Smooth muscle cell of the coronary artery (primary cell): ENCODE results near the gene GKAP1. TPM values are rescaled to one million over a fixed set of nuclear protein-coding genes. Genes with fewer than 3 reads are reported as not detected.

Source experiments
- total RNA-seq: library from RNA; depleted of rRNA; stranded (reverse); fragments of >200 nt; gene quantifications from 2 replicates; pipeline ENCODE4 v1.2.3, GENCODE V29; 2014; ENCODE audit warnings: low replicate concordance

The GKAP1 gene
- 0.23 and 0.35 TPM in 2 replicates for total RNA-seq

GRCh38 chr9:83817356-83818278, at the start of gene GKAP1:
GKAP1 (minus strand) TSS chr9:83817769; CDS start chr9:83806517, 11,252 bp downstream.

DNA sequence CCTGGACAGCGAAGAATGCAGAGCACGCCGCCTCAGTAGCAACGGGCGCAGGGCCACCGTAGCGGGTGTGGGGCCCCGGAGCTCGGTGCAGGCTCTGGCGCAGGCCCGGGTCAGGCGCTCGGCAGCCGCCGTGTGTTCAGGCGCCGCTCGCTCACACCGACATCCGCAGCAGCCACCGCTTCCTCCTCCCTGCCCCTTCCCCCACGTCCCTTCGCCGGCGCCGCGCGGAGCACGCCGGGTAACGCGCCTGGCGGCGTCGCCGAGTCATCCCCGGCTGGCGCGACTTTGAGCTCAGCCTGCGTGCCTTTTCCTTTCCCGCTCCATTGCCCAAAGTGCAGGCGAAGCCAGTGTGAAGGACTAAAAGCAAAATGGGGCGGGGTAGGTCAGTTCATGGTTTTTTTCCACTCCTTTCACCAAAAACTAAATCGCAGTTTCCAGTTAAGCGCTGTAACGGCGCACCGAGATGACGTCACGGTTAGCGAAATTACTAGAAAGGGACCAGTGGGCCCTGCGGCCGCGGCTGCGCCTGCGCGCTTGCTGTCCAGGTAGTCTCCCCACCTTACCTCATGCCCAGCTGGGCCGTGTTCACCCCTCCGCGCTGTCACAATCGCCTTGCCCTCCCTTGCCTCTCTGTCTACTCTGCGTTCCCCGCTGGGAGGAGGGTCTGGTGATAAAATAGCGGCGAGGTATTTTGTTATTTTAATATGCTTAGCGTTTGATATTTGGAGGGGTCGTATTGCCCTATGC, 109.6 kb downstream of the GKAP1 start, which contains the start of gene UBQLN1:
TSS of gene UBQLN1 (minus strand) at position 191 of the 747 bp plus-strand sequence. CDS start 279 bp downstream, outside the sequence.

Other genes with a start within 250 kb of the GKAP1 start
- gene IDNK, start 194.6 kb downstream of the GKAP1 start, total RNA-seq, result 3.7 and 4.1 TPM in 2 replicates
- 53.6 and 109 TPM in 2 replicates for gene UBQLN1, start 109.8 kb downstream of the GKAP1 start, total RNA-seq
- gene KIF27, start 103.7 kb upstream of the GKAP1 start, total RNA-seq, result 2.8 and 4.2 TPM in 2 replicates
- 275 and 533 TPM in 2 replicates for gene HNRNPK, start 162.4 kb upstream of the GKAP1 start, total RNA-seq
- 3.0 and 3.9 TPM in 2 replicates for gene RMI1, start 163.0 kb upstream of the GKAP1 start, total RNA-seq